Activated CD4-positive, alpha-beta T cell treated with anti-CD3 and anti-CD28 coated beads, Interleukin-2, amount 50 U/mL, for 16 hours (primary cell): ENCODE data around the gene PKP1.

Source experiments
- DNase-seq: peaks from one replicate; pipeline ENCODE4 v3.0.0-alpha.2; 2020

Gene PKP1

DNA sequence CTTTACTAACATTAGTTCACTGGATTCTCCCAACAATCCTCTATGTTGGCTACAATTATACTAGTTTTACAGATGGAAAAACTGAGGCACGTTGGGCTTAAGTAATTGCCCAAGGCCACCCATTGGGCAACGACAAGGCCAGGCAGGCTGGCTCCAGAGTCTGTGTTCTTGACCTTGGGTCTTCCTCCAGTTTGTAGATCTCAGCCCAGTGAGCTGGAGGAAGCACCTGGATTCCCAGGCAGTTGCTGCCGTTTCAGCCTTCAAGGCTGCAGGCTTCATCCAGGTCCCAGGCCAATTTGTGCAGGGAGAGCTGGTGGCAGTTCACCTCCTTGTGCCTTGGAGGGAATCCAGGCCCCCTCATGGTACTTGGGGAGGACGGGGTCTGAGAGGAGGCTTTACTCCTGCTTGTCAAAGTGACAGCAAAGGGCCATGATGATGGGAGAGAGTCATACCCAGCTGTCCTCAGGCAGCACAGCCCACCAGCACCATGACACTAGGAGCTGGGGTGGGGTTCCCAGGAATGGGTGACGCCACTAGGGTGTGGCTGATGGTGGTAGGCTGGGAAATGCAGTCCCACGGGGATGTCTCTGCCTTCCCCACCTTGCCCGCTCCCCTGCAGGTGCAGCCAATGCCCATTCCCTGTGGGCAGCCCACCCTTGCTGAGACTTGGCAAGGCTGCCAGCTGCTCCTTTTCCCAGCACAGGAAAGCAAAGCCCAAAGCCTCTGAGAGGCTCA lies 27.1 kb downstream of the PKP1 start:
- no peak for DNase-seq

DNA sequence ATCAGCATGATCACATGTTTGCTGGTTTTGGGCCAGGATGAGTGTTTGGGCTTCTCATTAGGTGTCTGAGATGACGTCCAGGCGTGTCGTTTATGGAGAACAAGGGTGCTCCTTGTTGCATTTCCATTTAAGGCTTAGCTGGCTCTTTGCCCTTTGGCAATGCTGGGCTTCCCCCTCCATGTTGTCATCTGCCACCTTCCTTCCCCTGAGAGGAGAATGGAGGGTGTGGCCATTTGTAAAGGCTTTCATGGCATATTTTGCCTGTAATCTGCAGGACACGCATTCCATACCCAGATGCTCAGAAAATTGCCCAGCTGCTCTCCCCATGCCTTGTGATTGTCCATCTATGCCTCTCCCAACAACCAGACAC lies 27.7 kb downstream of the PKP1 start:
- DNase-seq, result no peak

DNA sequence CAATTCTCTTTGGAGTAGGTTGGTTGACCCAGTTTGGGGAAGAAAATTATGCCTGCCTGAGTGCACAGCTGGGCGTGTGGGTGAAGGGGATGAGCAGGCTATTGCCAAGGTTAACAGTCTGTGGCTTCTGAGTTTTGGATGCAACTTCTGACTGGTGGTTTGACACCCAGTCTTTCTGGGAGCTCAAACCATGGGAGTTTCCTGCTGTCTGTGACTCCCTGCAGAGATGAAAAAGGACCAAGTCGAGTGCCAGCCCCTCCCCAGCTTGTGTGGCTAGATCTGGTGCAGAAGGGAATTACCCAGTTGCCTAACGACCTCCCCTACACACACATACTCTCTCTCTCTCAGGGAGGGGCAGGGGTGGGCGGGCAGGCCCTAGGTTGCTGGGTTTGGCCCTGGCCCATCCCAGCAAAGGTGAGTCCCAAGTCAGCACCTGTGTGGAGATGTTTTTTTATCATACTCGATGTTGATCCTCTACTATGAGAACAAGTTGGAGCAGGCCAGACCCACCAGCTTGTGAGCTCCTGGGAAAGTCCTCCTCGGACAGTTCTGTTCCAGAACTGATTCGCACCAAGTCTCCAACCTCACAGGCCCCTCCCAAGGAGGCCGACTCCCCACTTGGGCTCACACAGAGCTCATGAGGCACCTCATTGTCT lies 28.2 kb downstream of the PKP1 start:
- peak; percentile 56 for DNase-seq

DNA sequence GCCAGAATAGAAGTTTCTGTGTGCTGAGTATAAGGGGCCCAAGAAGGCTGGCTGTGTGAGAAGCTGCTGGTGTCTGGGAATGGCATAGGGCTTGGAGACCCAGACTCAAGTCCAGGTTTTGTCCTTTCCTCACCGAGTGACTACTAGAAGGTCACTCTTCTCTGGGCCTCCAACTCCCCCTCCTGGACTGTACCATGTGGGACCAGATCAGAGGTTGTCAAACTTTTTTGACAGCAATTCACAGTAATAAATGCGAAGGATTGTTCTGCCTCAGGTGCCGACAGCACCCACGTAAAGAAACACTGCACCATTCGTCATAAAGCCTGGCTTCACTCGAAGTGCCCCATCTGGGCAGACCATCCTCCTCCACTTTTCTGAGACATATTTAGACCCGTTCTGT lies 29.0 kb downstream of the PKP1 start:
- DNase-seq, result no peak

DNA sequence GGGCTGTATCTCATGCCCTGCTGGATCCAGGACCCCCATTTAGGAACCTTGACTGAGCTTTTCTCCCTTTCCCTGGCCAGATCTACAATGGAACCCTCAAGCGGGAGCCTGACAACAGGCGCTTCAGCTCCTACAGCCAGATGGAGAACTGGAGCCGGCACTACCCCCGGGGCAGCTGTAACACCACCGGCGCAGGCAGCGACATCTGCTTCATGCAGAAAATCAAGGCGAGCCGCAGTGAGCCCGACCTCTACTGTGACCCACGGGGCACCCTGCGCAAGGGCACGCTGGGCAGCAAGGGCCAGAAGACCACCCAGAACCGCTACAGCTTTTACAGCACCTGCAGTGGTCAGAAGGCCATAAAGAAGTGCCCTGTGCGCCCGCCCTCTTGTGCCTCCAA lies 29.8 kb downstream of the PKP1 start:
- no peak for DNase-seq

DNA sequence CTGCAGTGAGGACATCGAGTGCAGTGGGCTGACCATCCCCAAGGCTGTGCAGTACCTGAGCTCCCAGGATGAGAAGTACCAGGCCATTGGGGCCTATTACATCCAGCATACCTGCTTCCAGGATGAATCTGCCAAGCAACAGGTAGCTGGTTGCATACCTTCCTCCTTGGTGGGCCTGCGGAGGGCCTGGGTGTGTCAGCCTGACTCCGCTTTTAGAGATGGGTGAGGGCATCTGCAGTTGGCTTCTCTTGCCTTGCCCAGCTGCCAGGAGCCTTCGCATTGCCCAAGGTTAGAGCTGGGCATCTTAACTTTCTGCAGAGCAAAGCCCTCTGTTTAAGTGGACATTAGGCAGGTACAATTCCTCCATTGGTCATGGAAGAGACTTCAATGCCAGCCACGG lies 33.2 kb downstream of the PKP1 start:
- no peak for DNase-seq

DNA sequence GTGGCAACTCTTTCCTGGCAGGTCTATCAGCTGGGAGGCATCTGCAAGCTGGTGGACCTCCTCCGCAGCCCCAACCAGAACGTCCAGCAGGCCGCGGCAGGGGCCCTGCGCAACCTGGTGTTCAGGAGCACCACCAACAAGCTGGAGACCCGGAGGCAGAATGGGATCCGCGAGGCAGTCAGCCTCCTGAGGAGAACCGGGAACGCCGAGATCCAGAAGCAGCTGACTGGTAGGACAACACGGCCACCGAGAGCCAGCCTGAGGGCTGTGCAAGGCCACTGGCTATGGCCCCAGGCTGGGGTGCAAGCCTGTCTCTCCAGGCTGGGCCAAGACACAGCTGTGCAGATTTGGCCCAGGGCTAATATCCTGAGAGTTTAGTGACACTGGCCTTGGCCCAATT lies 34.2 kb downstream of the PKP1 start:
- DNase-seq, result no peak

DNA sequence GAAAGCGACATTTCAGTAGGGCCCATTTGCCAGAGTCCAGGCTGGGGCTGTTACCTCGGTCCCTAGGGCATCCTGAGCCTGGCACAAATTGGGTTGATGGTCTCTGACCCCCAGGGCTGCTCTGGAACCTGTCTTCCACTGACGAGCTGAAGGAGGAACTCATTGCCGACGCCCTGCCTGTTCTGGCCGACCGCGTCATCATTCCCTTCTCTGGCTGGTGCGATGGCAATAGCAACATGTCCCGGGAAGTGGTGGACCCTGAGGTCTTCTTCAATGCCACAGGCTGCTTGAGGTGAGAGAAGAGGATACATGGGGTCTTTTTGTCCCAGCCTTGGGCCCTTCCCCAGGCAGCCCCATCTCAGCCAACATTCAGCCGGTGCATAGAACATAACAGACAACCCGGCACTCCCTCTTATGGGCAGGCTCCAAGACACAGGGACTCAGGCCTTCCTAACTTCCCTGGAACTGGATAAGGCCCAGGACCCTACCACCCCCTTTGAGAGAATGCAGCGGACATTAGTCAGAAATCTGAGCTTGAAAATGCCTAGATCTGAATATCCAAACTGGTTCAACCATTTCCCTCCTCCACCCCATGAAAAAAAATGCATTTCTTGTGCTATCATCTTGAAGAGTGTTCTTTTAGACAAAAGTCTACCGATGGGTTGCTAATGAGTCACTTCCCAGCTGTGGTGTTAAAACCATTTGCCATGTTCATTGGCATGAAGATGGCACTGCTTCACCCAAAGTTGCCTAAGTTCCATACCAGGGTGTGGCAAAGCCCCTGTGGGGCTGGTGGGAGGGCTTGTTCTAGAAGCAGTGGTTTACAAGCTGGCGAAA lies 35.4 kb downstream of the PKP1 start:
- DNase-seq, result no peak

DNA sequence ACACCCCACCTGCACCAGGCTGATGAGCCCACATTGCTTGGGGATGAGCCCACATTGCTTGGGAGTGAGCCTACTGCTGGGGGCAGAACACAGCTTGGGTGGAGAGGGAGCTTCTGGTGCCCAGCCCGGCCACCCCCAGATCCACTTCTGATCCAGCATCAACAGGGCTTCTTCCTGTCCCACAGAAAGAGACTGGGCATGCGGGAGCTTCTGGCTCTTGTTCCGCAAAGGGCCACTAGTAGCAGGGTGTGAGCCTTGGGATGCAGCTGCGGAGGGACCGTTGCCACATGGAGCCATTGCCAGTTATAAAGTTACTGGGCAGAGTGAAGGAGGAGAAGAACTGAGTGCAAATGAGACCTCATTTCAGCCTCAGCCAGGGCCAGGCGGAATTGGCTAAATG lies 36.3 kb downstream of the PKP1 start:
- DNase-seq, result no peak

DNA sequence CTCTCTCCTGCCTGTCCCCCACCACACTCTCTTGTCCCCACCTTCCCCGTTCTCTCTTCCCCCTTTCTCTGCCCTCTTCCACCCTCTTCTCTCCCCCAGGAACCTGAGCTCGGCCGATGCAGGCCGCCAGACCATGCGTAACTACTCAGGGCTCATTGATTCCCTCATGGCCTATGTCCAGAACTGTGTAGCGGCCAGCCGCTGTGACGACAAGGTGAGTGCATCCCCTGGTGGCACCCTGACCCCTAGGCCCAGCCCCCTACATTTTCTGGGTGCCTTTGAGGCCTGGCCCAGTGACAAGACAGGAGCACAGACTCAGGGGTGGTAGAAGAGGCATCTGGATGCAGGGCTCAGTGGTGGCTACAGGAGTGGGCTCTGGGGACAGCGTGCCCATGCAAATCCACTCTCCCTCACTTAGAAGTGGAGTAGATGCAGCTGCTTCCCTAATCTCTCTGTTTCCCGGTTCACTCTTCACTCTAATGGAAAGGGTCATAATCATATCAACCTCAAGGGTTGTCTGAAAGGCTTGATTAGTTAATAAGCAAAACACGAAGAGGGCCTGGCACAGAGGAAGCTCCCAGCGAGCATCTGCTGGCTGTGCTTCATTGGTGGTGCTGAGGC lies 37.0 kb downstream of the PKP1 start:
- DNase-seq, result no peak

DNA sequence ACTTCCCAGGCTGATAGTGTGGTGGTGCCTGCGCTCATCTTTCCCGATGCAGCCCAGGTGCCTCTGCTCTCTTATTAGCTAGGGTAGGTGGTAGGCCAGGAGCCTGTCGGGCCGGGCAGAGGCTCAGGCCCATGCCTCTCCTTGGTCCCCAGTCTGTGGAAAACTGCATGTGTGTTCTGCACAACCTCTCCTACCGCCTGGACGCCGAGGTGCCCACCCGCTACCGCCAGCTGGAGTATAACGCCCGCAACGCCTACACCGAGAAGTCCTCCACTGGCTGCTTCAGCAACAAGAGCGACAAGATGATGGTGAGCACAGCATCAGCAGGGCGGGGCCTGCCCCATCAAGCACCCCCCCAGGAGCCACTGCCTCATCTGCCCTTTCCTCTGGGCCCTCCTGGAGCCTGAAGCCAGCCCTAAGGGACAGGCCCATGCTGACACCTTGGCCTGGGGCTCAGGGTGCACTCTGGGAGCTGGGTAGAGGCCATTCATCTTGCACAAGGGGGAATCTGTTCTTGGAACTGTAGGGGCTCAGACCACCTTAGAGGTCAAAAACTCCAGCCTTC lies 38.6 kb downstream of the PKP1 start:
- DNase-seq, result no peak

DNA sequence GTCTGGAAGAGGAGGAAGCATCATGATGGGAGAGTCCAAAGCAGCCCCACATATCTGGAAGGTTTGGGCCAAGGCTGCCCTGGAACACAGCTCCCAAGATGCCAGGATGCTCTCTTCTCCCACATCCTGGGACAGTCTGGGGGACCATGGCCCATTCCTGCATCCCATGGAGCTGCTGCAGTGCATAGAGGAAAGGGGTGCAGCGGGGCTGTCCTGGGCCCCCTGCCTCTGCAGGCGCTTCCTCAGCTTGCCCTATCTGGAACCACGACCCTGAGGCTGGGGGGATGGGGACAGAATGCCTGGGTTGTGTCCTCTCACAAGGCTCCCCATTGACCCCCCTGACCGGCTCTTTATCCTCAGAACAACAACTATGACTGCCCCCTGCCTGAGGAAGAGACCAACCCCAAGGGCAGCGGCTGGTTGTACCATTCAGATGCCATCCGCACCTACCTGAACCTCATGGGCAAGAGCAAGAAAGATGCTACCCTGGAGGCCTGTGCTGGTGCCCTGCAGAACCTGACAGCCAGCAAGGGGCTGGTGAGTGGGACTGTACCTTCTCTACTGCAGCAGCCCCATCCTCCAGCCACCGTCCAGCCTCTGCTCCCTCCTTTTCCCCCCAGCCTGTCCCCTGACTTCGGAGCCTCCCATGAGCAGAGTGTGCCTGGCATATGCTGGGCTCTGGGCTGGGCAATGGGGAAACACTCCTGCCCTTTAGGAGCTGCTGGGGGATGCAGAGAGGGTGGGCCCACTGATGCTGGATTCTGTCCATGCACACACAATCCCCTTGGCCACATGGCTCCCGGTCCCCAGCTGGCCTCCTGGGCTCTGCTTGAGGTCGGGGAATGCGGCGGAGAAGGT lies 39.6 kb downstream of the PKP1 start:
- no peak for DNase-seq

DNA sequence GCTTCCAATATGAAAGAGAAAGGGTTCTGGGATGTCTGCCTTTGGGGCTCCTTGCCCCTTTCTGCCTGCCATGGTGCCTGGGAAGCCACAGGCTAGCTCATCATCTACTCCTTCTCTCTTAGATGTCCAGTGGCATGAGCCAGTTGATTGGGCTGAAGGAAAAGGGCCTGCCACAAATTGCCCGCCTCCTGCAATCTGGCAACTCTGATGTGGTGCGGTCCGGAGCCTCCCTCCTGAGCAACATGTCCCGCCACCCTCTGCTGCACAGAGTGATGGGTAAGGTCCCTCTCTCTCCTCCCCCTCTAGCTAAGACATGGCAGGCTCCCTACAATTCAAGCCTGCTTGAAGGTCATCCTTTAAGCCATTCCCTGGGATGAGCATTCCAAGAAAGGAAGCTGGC lies 41.0 kb downstream of the PKP1 start:
- no peak for DNase-seq

DNA sequence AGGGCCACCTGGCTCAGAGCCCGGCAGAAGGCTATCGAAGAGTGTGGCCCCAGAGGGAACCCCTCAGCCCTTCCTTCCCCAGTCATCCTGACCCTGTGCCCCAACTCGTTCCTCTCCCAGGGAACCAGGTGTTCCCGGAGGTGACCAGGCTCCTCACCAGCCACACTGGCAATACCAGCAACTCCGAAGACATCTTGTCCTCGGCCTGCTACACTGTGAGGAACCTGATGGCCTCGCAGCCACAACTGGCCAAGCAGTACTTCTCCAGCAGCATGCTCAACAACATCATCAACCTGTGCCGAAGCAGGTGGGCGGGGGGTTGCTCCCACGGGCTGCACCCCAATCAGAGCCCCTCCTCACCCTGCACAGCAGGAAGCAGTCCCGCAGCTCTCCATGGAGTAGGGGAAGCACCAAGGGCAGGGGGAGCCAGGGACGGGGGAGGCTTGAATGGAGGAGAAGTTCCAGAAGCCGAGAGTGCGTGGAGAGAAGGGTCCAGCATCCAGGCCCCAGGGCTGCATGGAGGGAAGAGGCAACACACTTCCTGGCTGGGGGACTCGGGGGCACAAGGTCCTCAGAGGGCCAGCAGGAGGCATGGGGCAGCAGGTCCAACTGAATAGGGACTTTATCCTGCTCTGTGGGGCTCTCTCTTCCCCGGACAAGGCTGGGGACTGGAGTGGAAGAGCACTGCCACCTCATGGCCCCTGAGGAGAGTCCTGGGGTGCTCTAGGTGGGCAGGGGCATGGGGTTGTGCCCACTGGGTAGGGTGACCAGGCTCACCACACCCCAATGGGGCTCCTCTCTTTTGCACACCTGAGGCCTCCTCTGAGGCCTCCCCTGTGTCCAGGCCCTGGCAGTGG lies 41.7 kb downstream of the PKP1 start:
- DNase-seq, result no peak

DNA sequence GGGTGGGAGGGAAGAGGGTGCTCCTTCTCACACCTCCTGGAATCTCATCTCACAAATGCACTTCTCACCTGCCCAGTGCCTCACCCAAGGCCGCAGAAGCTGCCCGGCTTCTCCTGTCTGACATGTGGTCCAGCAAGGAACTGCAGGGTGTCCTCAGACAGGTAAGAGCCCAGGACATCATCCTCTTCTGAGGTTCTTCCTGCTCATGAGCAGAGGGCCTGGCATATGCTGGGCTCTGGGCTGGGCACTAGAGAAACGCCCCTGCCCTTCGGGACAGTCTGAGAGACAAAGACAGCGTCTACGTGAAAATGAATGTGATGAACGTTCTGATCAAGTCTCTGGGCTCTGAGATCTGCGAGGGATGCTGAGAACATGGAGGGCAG lies 42.4 kb downstream of the PKP1 start:
- DNase-seq, result no peak

DNA sequence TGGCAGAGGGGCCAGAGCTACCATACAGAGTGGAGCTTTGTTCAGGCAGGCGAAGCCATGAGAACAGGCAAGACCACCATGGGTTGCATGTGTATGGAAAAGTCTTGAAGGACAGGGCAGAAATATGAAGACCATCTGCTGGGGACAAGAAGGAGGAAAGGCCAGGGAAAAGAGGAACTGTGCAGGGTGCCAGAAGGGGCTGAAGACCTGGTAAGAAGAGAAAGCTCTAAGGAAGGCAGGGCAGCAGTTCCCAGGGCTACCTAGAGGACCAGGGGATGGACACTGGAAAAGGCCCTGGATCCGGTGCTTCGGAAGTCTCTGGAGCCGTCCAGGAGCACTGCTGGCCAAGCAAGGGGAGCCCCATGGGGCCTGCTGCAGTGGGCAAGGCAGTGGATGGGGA lies 43.4 kb downstream of the PKP1 start:
- no peak for DNase-seq

DNA sequence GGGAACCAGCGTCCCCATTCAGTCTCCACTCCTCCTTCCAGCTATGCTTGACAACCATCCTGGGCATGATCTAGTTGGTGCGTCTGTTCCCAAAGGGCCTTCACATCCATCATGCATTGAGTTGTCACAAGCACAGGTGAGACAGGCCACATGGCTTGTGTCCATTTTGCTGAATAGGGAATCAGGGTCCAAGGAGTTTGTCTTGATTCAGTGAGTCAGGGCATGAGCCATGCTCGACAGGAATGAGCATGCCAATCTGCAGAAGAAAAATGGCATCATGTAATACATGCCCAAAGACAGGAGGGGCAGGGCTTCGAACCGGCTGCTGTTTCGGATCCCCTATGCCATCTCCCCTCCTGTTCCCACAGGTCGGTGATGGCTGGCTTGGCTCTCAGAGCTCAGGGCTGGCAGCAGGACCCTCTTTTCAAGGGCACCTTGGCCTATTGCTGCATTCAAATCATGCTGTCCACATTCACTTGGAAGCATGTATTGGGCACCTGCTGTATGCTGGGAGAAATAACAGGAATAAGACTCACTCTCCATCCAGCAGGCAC lies 44.5 kb downstream of the PKP1 start:
- DNase-seq, result no peak

DNA sequence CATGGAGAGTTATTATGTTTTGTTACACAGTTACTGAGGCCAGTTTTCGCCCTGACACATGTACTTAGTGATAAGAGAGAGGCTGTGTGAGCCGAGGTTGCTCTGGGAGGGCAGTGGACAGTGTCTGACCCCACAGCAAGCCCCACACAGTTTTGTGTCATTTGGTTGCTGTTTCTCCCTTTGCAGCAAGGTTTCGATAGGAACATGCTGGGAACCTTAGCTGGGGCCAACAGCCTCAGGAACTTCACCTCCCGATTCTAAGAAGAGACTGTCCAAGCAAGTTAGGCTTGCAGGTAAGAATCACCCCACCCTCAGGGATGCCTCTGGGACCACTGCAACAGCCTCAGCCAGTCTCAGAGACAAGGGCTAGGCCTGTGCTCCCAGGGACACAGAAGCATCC lies 45.3 kb downstream of the PKP1 start:
- DNase-seq, result no peak

DNA sequence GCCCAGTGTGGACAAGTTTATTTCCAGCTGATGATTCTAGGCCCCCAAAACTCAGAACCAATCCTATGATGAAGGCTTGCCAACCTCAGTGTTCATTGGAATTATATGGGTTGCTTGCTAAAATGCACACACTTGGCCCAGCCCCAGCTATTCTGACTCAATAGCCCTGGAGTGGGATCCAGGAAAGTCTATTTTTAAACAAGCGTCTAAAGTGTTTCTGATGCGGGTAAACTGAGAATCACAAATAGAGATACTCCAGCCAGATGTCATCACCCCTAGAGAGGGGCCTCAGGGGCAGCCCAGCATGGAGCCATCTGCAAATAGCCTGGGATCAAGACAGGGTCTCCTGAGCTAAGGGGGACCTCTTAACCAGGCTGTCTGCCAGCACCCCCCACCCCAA lies 46.0 kb downstream of the PKP1 start:
- no peak for DNase-seq

DNA sequence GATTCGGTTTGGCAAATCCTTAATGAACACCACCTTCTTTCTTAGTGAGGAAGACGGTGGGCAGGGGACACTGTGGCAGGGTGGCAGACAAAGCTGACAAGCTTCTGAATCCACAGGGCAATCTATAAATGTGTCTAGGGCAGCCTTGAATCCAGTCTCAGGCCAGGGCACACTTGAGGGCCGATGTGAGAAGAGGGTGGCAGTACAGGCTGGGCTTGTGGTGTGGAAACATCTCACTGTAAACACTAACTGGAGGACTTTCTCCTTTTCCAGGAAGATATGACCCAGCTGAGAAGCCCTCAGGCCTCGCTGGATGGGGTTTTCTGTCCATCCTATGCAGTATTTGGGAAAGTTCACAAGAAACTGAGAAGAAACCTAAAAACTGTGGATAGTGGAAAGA lies 46.5 kb downstream of the PKP1 start:
- no peak for DNase-seq

DNA sequence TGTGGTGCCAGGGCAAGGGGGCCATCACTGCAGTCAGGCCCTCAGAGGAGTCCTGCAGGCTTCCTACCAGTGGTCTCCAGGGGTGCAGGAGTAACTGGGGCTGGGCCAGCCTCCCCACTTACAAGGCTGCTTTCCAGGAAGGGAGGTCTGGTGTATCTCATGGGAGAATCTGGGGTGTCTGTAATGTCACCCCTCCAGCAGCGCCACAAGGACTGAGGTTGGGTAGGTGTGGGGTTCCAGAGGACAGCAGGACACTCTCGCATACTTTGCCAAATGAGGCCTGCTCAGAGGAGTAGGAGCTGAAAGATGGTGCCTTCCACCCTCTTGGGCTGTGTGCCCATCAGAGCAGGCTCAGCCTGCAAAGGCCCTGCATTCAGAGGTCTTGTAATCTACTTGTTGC lies 47.2 kb downstream of the PKP1 start:
- DNase-seq, result no peak
